ENCODE results near the gene TBL1X.

TBL1X gene

GRCh38 chrX:9519546-9520216 is 54.8 kb downstream of the TBL1X start:
- Histone ChIP-seq H3K27me3 (ENCODE audit: insufficient read depth, low read length) (no peaks in the 10 kb centered on the region), H3K79me2 (ENCODE audit: control insufficient read depth, insufficient read depth, low read length, unreplicated experiment) (no peaks in the 10 kb centered on the region), H2AFZ (ENCODE audit: low read length, unreplicated experiment) (no peak overlapping the region), H3K27ac (ENCODE audit: low read depth, low read length) (no peak overlapping the region), H3K36me3 (ENCODE audit: insufficient read depth, low read length) (no peaks in the 10 kb centered on the region), H3K4me1 (ENCODE audit: control insufficient read depth, insufficient read depth, low read length, unreplicated experiment) (no peaks in the 10 kb centered on the region), H3K4me3 (ENCODE audit: low read depth, low read length) (no peak overlapping the region)

GRCh38 chrX:9520217-9520590 is 55.3 kb downstream of the TBL1X start:
- peaks cover under 1% of the 10 kb centered on the region for H3K4me1 ChIP-seq (ENCODE audit: control insufficient read depth, insufficient read depth, low read length, unreplicated experiment)
- H3K79me2 ChIP-seq (ENCODE audit: control insufficient read depth, insufficient read depth, low read length, unreplicated experiment): no peaks in the 10 kb centered on the region
- no peak overlapping the region for H3K27ac ChIP-seq (ENCODE audit: low read depth, low read length)
- H2AFZ ChIP-seq (ENCODE audit: low read length, unreplicated experiment): no peak overlapping the region
- no peaks in the 10 kb centered on the region for H3K36me3 ChIP-seq (ENCODE audit: insufficient read depth, low read length)
- no peaks in the 10 kb centered on the region for H3K27me3 ChIP-seq (ENCODE audit: insufficient read depth, low read length)
- H3K4me3 ChIP-seq (ENCODE audit: low read depth, low read length): no peak overlapping the region

- Histone ChIP-seq H2AFZ (ENCODE audit: low read length, unreplicated experiment) (no peak overlapping the region), H3K27me3 (ENCODE audit: insufficient read depth, low read length) (no peaks in the 10 kb centered on the region), H3K27ac (ENCODE audit: low read depth, low read length) (no peak overlapping the region), H3K4me1 (ENCODE audit: control insufficient read depth, insufficient read depth, low read length, unreplicated experiment) (peaks cover 14% of the 10 kb centered on the region), H3K4me3 (ENCODE audit: low read depth, low read length) (no peak overlapping the region), H3K36me3 (ENCODE audit: insufficient read depth, low read length) (no peaks in the 10 kb centered on the region), H3K79me2 (ENCODE audit: control insufficient read depth, insufficient read depth, low read length, unreplicated experiment) (peaks cover 4% of the 10 kb centered on the region)
These were observed 57.7 kb downstream of the TBL1X start for GRCh38 chrX:9522378-9523155.

- Histone ChIP-seq H3K4me1 (ENCODE audit: control insufficient read depth, insufficient read depth, low read length, unreplicated experiment) (peaks cover 23% of the 10 kb centered on the region), H3K27ac (ENCODE audit: low read depth, low read length) (no peak overlapping the region), H3K36me3 (ENCODE audit: insufficient read depth, low read length) (no peaks in the 10 kb centered on the region), H3K27me3 (ENCODE audit: insufficient read depth, low read length) (no peaks in the 10 kb centered on the region), H2AFZ (ENCODE audit: low read length, unreplicated experiment) (no peak overlapping the region), H3K79me2 (ENCODE audit: control insufficient read depth, insufficient read depth, low read length, unreplicated experiment) (peaks cover 7% of the 10 kb centered on the region), H3K4me3 (ENCODE audit: low read depth, low read length) (peak overlapping the region; percentile 43; the same call in 1 of the 2 replicates)
These were observed 60.8 kb downstream of the TBL1X start for GRCh38 chrX:9525511-9526248.

GRCh38 chrX:9526965-9527364 is 62.1 kb downstream of the TBL1X start:
- peaks cover 7% of the 10 kb centered on the region for H3K79me2 ChIP-seq (ENCODE audit: control insufficient read depth, insufficient read depth, low read length, unreplicated experiment)
- H3K27ac ChIP-seq (ENCODE audit: low read depth, low read length): no peak overlapping the region
- no peak overlapping the region for H2AFZ ChIP-seq (ENCODE audit: low read length, unreplicated experiment)
- H3K36me3 ChIP-seq (ENCODE audit: insufficient read depth, low read length): no peaks in the 10 kb centered on the region
- no peak overlapping the region for H3K4me3 ChIP-seq (ENCODE audit: low read depth, low read length)
- H3K27me3 ChIP-seq (ENCODE audit: insufficient read depth, low read length): no peaks in the 10 kb centered on the region
- H3K4me1 ChIP-seq (ENCODE audit: control insufficient read depth, insufficient read depth, low read length, unreplicated experiment): peaks cover 24% of the 10 kb centered on the region

GRCh38 chrX:9528498-9528897 is 63.6 kb downstream of the TBL1X start:
- Histone ChIP-seq H2AFZ (ENCODE audit: low read length, unreplicated experiment) (no peak overlapping the region), H3K79me2 (ENCODE audit: control insufficient read depth, insufficient read depth, low read length, unreplicated experiment) (peaks cover 12% of the 10 kb centered on the region), H3K27ac (ENCODE audit: low read depth, low read length) (no peak overlapping the region), H3K4me3 (ENCODE audit: low read depth, low read length) (no peak overlapping the region), H3K27me3 (ENCODE audit: insufficient read depth, low read length) (no peaks in the 10 kb centered on the region), H3K4me1 (ENCODE audit: control insufficient read depth, insufficient read depth, low read length, unreplicated experiment) (peaks cover 31% of the 10 kb centered on the region), H3K36me3 (ENCODE audit: insufficient read depth, low read length) (no peaks in the 10 kb centered on the region)

GRCh38 chrX:9529223-9529622 is 64.4 kb downstream of the TBL1X start:
- Histone ChIP-seq H3K27me3 (ENCODE audit: insufficient read depth, low read length) (no peaks in the 10 kb centered on the region), H3K79me2 (ENCODE audit: control insufficient read depth, insufficient read depth, low read length, unreplicated experiment) (peaks cover 12% of the 10 kb centered on the region), H3K27ac (ENCODE audit: low read depth, low read length) (no peak overlapping the region), H2AFZ (ENCODE audit: low read length, unreplicated experiment) (no peak overlapping the region), H3K4me1 (ENCODE audit: control insufficient read depth, insufficient read depth, low read length, unreplicated experiment) (peaks cover 31% of the 10 kb centered on the region), H3K4me3 (ENCODE audit: low read depth, low read length) (no peak overlapping the region), H3K36me3 (ENCODE audit: insufficient read depth, low read length) (no peaks in the 10 kb centered on the region)

GRCh38 chrX:9530848-9531274 is 66.0 kb downstream of the TBL1X start:
- H2AFZ ChIP-seq (ENCODE audit: low read length, unreplicated experiment): peak overlapping the region; percentile 95

GRCh38 chrX:9532349-9532748 is 67.5 kb downstream of the TBL1X start:
- Histone ChIP-seq H3K4me1 (ENCODE audit: control insufficient read depth, insufficient read depth, low read length, unreplicated experiment) (peaks cover 20% of the 10 kb centered on the region), H2AFZ (ENCODE audit: low read length, unreplicated experiment) (no peak overlapping the region), H3K36me3 (ENCODE audit: insufficient read depth, low read length) (no peaks in the 10 kb centered on the region), H3K27me3 (ENCODE audit: insufficient read depth, low read length) (no peaks in the 10 kb centered on the region), H3K79me2 (ENCODE audit: control insufficient read depth, insufficient read depth, low read length, unreplicated experiment) (peaks cover 8% of the 10 kb centered on the region), H3K4me3 (ENCODE audit: low read depth, low read length) (no peak overlapping the region), H3K27ac (ENCODE audit: low read depth, low read length) (no peak overlapping the region)

More at GRCh38 chrX:9530848-9531274, 66.0 kb downstream of the TBL1X start:
- H3K4me1 ChIP-seq (ENCODE audit: control insufficient read depth, insufficient read depth, low read length, unreplicated experiment): peaks cover 27% of the 10 kb centered on the region
- H3K36me3 ChIP-seq (ENCODE audit: insufficient read depth, low read length): no peaks in the 10 kb centered on the region
- peak overlapping the region; percentile 69 for H3K4me3 ChIP-seq (ENCODE audit: low read depth, low read length)
- H3K27me3 ChIP-seq (ENCODE audit: insufficient read depth, low read length): no peaks in the 10 kb centered on the region
- H3K79me2 ChIP-seq (ENCODE audit: control insufficient read depth, insufficient read depth, low read length, unreplicated experiment): peaks cover 12% of the 10 kb centered on the region
- H3K27ac ChIP-seq (ENCODE audit: low read depth, low read length): peak overlapping the region; percentile 75

- H3K27me3 ChIP-seq (ENCODE audit: insufficient read depth, low read length): no peaks in the 10 kb centered on the region
- H3K4me1 ChIP-seq (ENCODE audit: control insufficient read depth, insufficient read depth, low read length, unreplicated experiment): peaks cover 20% of the 10 kb centered on the region
- no peak overlapping the region for H3K27ac ChIP-seq (ENCODE audit: low read depth, low read length)
- no peaks in the 10 kb centered on the region for H3K36me3 ChIP-seq (ENCODE audit: insufficient read depth, low read length)
- H2AFZ ChIP-seq (ENCODE audit: low read length, unreplicated experiment): no peak overlapping the region
- H3K4me3 ChIP-seq (ENCODE audit: low read depth, low read length): no peak overlapping the region
- H3K79me2 ChIP-seq (ENCODE audit: control insufficient read depth, insufficient read depth, low read length, unreplicated experiment): peaks cover 11% of the 10 kb centered on the region
These were observed 68.8 kb downstream of the TBL1X start for GRCh38 chrX:9533611-9534010.
